SK-N-DZ (cell line): ENCODE data around the gene DNAH8.
"Not testable (repeated sequence)": the region's sequence is repeated elsewhere in the genome, so short reads cannot be mapped to it uniquely, and the experiment has no call there.

Experiments used
- DNase-seq: peaks from one replicate; pipeline ENCODE4 v3.0.0-alpha.2; 2015; ENCODE audit warnings: low spot score

Gene DNAH8

DNA sequence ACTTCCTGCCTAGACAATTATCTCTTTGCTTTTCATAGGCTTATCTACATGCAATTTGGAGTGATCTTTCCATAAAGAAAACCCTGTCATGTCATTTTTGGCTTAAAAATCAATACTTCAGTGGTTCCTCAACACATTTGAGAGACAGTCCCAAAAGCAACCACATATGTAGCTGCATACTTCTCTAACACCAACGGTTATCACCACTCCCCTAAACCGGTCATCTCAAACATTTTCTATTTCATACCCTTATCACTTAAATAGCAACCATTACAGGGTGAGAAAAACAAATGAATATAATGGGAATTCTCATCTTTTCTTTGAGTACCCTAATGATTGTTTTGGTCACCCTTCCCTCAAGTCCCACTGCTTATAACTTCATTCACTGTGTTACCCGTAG lies 17.3 kb upstream of the DNAH8 start:
- no peak for DNase-seq

DNA sequence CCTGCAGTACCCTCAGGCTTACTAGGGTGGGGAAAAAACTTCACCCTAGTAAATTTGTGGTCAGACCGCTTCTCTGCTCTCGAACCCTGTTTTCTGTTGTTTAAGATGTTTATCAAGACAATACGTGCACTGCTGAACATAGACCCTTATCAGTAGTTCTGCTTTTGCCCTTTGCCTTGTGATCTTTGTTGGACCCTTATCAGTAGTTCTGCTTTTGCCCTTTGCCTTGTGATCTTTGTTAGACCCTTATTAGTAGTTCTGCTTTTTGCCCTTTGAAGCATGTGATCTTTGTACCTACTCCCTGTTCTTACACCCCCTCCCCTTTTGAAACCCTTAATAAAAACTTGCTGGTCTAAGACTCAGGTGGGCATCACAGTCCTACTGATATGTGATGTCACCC lies 15.4 kb upstream of the DNAH8 start:
- not testable (repeated sequence) for DNase-seq

DNA sequence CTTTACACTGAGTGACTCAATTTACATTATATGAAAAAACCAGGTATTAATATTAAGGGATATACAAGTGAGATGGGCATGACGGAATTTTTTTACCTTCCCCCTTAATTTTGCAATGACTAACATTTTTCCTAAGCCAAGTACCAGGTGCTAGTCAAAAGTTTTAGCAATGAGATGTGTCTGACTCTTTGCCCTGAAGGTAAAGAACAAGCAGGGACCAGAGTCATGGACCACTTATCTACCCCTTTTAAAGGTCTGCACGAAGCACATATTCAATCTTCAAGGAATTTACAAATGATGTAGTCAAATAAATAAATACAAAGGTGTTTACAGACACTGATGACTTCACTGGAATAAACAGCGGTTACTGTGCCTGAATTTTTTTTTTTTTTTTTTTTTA lies 13.6 kb upstream of the DNAH8 start:
- DNase-seq, result no peak

DNA sequence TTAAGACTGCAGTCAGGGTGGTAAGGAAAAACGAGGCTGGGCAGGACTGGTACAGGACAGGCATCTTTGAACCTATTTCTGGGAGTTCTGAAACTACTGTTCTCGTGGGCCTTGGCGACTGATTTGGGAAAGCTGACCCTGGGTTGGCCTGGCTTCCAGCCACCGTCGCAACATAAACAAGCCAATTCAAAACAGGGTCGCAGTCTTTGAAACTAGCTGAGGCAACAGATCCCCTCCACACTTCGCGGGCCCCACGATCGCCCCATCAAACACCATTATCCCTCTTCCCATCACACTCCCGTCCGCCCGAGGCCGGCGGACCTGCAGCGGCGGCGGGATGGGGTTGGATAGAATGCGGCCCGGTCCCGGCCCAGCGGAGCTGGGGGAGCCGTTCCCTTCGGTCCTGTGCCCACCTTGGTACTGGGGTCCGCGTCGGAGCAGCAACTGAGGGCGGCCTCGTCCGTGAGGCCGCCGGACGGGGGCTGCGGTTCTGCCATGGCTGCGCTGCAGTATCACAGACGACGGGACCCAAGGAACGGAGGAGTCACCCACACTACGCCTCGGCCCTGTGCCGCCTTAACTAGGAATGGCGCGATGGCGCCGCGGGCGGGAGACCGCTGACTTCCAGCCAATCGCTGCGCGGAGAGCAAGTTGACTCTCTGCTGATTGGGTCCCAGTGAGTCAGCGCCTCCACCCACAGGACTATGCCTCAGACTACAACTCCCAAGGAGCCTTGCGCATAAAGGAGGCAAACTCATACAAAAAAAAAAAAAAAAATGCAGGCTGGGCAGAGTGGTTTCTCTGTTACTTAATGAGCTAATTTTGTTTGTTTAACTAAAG lies 12.3 kb upstream of the DNAH8 start, which contains the start of gene GLO1:
TSS of gene GLO1 (minus strand) at position 588 of the 840 bp plus-strand sequence. CDS start at position 497, 91 bp downstream.
- DNase-seq, result peak; percentile 98

DNA sequence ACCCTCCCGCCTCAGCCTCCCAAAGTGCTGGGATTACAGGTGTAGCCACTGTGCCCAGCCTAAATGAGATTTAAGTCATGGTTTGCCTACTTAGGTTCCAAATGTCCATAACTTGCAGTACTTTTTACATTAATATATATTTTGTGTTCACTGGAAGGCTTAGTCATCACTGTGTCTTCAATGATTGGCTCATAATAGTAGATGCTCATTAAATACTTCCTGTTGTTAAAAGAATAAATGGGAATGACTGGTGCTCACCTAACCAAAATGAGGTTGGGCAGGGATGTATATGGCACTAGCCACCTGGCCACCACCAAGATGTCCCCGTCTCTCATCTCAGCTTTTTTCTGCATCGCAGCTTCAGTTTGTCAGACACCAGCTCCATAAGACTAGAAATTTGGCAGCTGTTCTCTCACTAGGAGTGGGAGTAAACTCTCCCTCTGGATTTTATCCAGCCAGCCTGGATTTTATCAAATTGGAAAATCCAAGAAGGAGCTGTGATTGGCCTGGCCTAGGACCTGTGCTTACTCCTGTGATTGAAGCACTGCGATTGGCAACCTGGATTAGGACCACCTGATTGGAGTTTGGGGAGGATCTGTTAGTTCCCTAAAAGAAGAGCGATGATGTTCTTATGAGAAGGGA lies 11.0 kb upstream of the DNAH8 start:
- no peak for DNase-seq

DNA sequence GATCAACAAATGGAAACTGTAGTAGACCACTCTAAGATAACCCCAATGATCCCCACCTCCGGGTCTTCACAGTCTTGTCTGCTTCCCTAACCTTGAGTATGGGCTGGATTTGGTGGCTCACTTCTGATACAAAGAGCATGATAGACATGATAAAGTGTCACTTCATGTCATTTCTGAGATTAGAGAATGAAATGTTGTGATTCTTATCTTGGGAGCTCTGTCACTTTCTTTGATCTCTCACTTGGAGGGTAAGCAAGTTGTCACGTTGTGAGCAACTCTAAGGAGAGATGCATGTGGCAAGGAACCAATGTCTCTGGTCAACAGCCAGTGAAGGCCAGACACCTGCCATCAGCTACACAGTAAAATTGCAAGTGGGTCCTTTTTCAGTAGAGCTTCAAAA lies 9.2 kb upstream of the DNAH8 start:
- DNase-seq, result no peak

DNA sequence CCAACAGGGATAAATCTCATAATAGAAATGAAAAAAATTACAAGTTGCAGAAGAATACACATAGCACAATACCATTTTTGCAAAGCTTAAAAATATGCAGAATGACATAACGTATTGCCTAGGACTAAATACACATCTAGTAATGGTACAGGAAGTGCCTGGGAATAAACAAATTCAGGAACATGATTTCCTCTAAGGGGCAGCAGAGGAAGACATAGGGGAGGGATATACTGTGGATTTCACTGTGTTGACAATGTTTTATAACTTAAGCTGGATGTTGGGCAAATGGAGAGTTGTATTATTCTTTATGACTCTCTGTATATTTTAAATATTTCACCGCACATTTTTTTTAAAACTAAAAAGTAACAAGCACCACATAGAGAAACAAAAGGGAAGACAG lies 6.6 kb upstream of the DNAH8 start:
- no peak for DNase-seq

DNA sequence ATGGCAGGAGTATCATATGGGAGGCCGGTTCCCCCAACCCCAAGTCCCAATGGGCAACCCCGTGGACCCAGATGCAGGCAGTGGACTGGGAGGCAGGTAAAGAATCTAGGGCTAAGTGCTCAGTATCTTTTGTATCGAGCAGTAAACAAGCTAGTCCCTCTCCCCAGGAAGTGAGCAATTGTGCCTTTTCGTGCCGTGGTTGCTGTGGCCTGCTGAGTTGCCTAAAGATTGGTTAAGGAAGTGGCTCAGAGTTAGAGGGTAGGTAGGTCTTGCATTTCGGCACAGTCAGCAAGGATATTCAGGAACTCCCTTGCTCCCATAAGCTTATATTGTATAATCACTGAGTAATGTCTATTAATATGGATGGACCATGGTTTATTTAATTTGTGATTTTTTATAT lies 1.3 kb upstream of the DNAH8 start:
- no peak for DNase-seq

DNA sequence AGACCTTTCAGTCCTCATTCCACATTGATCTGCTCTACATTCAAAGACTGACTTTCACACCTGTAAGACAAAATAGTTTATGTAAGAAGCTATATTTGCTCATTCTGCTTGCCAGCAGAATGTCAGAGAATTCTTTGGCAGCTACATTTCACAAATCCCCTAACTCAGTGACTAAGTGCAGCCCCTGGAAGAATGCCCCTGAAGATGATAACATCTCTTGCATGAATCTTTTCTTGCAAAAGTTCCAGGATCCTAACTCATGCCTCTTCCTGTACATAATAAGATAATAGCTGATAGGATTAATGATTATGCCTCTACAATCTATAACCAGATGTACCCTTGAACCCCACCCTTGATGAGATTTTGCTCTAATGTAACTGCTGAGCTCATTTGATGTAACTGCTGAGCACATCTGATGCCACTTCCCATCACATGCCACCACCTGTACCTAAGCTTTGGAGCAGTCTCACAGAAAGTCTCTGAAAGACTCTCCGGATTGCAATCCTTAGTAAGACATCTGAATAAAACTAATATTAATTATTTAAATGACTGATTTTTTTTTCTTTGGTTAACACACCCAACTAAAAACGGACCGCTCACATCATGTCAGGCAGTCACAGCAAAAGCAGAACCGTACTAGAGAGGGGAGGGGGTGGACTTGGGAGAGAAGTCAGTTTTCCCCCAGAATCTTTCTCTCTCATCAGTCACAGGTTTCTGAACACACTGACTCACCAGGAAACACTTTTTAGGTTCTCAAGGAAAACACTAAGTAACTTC lies 684 bp upstream of the DNAH8 start:
- no peak for DNase-seq

DNA sequence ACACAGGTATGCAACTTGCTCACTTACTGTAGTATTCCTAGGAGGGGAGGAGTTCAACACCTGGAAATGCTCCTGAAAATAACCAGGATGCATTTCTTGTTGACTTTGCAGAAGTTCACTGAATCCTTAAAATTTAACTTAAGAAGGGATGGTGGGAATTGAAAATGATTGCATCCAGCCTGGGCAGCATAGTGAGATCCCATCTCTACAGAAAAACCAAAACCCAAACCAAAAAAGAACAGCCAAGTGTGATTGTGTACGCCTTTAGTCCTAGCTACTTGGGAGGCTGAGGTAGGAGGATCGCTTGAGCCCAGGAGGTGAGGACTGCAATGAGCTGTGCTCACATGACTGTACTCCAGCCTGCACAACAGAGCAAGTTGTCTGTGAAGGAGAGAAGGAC lies 1.7 kb downstream of the DNAH8 start:
- DNase-seq, result no peak

DNA sequence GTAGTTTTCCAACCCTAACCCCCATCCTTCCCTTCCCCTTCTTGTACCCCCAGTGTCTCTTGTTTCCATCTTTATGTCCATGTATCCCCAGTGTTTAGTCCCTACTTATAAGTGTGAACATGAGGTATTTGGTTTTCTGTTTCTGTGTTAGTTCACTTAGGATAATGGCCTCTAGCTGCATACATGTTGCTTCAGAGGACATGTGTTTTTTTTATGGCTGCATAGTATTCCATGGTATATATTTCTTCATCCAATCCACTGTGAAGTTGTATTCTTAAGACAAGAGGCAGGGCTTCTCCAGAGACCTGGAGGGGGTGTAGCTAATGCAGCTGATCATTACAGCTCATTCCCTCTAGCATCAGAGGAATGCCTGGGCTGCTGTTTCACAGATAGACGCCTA lies 4.2 kb downstream of the DNAH8 start:
- no peak for DNase-seq

DNA sequence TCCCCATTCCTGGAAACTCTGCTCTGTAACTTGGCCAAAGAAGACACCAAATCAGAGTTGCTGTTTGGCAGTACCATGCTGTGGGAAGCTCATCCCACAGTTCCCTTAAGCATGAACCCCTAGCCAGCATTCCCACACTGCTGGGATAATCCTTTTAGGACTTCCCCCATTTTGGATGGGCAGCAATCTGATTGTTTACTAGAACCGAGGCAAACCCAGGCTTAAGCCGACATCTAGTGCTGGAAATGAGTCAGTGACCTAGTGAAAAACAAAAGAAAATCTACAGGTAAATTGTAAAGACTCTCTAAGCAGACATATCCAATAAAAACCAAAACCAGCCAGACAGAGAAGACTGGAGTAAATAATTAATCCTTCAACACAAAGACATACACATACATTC lies 5.2 kb downstream of the DNAH8 start:
- no peak for DNase-seq

DNA sequence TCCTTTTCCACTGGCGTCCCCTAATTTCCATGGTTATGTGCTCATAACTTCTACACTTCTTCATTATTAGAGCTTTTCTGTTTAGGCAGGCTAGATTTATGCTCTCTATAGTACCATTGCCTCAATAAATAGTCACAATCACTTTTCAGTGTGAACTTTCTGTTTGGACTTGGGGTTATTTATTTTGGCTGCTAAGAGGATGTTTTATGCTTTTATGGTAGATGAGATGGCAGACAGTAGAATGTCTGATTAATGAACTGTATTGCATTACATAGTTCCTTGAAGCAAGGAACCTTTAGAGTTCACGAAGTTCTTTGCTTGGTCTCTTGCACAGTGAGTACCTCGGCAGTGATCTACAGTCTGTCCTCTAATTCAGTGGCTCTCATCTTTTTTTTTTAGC lies 6.9 kb downstream of the DNAH8 start:
- no peak for DNase-seq

DNA sequence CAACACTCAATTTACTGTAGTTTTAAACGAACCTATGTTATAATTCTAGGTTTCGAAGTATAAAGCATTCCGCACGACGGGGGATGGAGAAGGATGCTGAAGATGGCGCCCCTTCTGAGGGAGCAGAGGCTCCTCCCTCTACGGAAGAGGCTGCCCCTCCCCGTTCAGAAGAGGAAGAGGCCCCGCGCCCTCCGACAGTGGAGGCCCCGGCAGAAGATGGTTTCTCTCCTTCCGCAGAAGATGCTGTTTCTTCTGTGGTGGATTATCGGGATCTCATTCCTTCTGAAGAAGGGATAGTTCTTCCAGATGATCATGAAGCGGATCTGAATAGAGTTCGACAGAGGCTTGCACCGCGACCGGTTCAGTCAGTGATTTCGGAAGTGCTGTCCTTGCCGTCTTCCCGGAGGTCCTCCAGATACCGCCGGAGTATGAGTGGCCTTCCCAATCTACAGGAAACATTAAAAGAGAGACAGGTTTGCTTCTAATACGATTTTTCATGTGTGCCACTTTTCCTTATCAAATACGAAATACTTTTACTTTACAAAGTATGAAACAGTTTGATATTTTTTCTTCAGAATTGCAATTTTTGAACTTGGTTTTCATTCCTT lies 7.7 kb downstream of the DNAH8 start:
- DNase-seq, result no peak

DNA sequence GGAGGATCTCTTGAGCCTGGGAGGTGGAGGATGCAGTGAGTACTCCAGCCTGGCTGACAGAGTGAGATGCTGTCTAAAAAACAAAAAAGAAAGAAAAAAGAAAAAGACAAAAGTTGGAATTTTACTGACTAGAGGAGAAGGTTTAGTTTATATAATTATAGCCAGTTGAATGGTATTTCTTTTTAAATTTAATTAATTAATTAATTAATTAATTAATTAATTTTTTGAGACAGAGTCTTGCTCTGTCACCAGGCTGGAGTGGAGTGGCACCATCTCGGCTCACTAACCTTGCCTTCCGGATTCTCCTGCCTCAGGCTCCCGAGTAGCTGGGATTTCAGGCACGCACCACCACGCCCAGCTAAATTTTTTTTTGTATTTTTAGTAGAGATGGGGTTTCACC lies 8.7 kb downstream of the DNAH8 start:
- DNase-seq, result no peak

DNA sequence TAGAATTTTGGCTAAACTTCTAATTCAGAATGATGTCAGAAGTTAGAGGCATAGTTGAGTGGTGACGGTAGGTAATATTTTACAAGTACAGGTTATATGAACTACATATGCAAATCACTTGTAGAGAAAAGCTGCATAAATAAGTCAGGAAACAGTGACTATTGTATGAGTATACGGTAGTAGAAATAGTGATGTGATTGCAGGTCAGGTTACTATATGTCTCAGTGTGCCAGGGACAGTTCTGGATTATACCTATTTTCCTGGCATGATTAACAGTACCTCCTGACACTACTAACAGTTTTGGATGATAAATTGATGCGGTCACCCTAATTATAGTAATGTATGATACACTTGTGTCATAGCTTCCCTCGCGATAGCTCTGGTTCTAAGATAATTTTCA lies 9.2 kb downstream of the DNAH8 start:
- no peak for DNase-seq

DNA sequence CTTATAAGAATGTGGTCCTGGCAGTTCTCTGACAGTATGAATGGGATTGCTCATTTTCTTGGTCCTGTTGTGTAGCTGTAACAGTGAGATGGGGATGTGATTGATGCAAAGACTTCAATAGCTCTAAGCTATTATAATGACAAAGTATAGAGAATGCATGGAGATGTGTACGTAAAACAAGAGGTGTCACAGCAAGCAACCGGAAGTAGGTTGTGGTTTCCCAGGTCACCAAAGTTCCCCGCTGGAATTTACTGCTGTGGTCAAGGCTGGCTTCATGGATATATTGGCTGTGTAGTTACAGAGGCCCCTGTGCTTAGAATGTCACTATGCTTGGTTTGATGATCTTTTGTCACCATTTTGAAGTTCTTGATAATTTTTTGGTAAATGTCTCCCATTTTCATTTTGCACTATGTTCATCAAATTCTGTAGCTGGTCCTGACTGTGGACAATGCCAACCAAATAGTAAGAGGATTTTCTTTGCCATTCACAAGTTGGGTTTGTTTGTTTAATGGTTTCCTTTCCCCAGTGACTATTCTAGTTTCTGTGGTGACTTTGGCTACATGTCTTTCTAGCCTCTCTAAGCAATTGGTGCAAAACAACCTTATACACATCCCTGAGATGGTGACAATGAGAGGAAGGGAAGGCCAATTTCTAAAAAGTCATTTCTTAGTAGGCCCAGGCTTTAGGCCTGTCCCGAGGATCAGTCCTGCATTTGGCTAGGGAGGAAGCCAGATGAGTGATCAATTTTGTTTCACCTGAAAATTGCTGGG lies 10.5 kb downstream of the DNAH8 start:
- DNase-seq, result no peak

DNA sequence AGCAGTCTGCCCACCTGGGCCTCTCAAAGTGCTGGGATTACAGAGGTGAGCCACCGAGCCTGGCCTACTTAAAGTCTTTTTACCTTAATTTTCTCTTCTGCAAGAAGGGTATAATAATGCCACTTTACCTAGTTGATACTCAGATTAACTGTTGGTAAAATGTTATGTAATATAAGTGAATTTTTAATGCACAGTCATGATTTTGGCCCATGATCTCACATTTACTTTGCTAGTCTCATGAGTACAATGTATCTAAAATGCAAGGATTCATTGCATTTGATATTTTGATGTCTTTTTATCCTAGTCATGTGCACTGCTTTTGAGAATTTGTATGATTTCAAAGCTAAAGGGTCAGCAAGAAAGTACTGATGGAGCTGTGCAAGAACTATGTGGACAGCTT lies 13.1 kb downstream of the DNAH8 start:
- DNase-seq, result no peak

DNA sequence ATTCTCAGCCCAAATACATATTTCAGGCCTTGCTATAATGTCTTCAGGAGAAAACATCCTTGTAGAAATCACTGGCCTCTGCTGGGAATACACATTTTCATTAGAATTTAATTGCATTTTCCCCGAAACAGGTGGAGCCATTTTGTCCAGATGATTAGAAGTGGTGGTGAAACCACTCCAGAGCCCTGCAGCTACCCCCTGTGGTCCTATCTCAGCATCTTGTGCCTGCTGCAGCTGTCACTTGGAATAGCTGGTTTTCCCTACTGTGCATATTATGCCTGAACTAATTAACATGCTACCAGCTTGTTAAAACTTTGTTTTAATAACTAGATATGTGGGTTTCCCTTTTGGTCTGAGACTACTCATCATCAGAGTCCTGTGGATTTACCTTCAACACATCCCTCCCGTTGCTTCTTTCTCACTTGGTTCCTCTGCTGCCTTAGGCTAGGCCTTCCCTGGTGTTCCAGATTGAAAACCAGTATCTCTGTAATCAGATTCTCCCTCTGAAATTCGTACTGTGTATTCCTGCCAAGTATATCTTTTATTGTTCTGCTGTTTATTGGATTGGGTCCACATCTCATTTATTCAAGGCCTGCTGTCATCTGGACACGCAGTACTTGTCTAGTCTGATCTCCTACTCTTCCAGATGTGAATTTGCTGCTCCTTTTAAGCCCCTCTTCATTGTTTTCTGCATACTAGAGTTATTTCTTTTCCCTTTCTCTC lies 15.2 kb downstream of the DNAH8 start:
- DNase-seq, result peak; percentile 35

DNA sequence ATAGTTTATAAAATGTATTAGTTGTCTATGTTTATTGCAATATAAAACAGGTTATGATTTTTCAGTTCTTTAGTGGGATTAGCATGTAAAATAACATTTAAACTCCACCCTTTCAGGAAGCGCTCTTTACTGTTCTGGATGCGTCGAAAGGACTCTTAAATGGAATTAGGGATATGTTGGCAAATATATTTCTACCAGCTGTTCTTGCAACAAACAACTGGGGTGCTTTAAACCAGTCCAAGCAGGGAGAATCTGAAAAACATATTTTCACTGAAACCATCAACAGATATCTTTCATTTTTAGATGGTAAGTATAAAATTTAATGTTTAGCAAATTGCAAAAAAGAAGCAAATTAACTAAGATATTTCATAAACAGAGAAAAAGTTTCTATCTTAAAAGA lies 21.8 kb downstream of the DNAH8 start:
- DNase-seq, result no peak

DNA sequence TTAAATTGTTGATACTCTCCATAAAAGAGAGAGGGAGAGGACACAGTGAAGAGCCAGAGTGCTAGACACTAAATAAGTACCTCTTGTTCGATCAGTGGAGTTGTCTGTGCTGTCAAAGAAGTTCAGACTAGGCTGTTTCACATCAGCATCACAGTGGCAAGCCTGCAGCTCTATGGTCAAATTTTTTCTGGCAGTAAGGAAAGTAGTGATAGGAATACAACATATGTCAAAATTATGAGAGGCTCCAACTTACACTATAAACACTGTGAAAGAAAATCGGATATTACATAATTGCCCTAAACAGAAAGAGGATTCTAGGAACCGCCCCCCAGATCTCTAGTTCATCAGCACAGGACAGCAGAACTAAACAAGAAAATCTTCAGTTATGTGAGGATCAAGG lies 23.1 kb downstream of the DNAH8 start:
- DNase-seq, result no peak
